AG09309 (cell line): ENCODE measurements around the gene FOXL2NB.
"Not testable (repeated sequence)": the region's sequence is repeated elsewhere in the genome, so short reads cannot be mapped to it uniquely, and the experiment has no call there.

Experiments used
- DNase-seq: peaks from one replicate; pipeline ENCODE4 v3.0.0-alpha.2; 2010; ENCODE audit warnings: low read depth
- H3K4me3 ChIP-seq: 2 replicates; pipeline ENCODE4 v1.5.1; 2011; ENCODE audit warnings: mild to moderate bottlenecking, low read depth, low read length, moderate library complexity; ENCODE audit not compliant: control insufficient read depth
- TF ChIP-seq, protein P1 (sequence below): IDR thresholded peaks from 2 replicates; pipeline ENCODE4 v1.5.1; 2011; ENCODE audit warnings: mild to moderate bottlenecking, low read depth, low read length, inconsistent platforms; ENCODE audit not compliant: insufficient read depth, control insufficient read depth; ENCODE audit errors: missing control alignments

Gene FOXL2NB

DNA sequence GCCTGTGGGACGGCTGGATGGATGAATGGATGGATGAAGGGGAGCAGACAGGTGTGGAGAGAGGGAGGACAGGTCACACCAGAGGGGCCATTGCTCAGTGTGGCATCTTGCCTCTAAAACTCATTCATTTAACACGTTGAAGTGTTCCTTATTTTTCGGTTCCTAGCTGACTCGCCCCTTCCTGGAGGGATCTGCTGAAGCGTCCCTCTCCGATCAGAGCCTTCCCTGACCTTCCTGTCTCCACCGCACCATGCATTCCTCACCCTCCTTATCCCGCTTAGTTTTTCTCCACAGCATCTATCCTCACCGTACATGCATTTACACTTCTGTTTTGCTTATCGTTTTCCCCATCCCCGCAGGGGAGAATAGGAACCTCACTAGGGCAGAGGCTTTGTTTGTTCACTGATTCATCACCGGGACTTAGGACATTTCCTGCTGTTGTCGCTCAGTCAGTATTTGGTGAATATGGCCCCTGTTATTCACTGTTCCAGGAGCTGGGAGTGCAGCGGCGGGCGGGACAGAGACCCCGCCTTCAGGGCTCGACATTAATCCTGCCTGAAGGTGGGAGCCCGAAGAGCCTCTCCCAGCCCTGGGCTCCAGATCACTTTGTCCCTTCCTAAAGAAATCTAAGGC, 32.0 kb upstream of the FOXL2NB start:
- TF ChIP-seq, protein P1, sequence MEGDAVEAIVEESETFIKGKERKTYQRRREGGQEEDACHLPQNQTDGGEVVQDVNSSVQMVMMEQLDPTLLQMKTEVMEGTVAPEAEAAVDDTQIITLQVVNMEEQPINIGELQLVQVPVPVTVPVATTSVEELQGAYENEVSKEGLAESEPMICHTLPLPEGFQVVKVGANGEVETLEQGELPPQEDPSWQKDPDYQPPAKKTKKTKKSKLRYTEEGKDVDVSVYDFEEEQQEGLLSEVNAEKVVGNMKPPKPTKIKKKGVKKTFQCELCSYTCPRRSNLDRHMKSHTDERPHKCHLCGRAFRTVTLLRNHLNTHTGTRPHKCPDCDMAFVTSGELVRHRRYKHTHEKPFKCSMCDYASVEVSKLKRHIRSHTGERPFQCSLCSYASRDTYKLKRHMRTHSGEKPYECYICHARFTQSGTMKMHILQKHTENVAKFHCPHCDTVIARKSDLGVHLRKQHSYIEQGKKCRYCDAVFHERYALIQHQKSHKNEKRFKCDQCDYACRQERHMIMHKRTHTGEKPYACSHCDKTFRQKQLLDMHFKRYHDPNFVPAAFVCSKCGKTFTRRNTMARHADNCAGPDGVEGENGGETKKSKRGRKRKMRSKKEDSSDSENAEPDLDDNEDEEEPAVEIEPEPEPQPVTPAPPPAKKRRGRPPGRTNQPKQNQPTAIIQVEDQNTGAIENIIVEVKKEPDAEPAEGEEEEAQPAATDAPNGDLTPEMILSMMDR = no peak
- no peak for DNase-seq
- peak overlapping the region; percentile 99 for H3K4me3 ChIP-seq

GRCh38 chr3:138915503-138916498, 31.2 kb upstream of the FOXL2NB start:
- TF ChIP-seq, protein P1 = peak; percentile 86
- peak; percentile 57 for DNase-seq
- H3K4me3 ChIP-seq = peak overlapping the region; percentile 99

- no peak overlapping the region for H3K4me3 ChIP-seq
- no peak for DNase-seq
- TF ChIP-seq, protein P1 = no peak
These were observed 30.2 kb upstream of the FOXL2NB start for GRCh38 chr3:138916824-138917223.

GRCh38 chr3:138919325-138919724, 27.7 kb upstream of the FOXL2NB start:
- TF ChIP-seq, protein P1 = no peak
- H3K4me3 ChIP-seq = no peak overlapping the region
- DNase-seq = no peak

DNA sequence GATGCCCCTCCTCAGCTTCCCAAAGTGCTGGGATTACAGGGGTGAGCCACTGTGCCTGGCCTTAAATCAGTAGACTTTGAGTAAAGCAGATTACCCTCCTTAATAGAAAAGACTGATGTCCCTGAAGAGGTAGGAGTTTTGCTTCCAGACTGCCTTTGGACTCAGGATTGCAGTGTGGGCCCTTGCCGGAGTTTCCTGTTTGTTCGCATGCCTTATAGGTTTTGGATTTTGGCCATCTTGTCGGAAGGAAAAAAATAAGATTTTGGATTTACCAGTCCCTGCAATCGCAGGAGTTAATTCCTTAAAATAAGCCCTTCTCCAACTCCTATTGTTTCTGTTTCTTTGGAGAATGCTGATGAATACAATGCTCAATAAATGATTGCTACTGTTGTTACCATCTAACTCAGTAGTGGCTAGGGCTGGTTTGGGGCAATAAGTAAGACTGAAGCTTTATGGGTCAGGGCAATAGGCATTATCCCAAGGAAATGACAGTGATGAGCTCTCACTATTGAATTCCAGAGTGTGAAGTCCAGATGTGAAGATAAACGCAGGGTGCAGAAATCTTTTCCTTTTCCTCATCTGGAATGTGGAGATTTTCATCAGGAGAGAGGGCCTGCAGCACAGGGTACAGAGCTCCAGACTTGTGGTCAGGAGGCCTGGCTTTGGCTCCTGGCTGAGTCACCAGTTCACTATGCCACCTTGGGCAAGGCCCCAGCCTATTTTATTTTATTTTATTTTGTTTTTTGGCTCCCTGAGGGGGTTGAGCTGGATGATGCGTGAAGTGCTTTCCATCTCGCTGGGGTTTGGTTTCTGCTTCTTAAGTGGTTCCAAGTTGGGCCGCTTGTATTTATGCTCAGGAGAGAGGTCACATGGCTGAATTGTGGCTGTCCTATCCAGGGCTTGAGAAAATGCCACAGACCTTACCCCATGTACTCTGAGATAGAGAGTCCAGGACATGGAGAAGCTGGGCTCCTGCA, 25.4 kb upstream of the FOXL2NB start:
- DNase-seq = peak; percentile 82
- H3K4me3 ChIP-seq = no peak overlapping the region
- TF ChIP-seq, protein P1 = no peak

DNA sequence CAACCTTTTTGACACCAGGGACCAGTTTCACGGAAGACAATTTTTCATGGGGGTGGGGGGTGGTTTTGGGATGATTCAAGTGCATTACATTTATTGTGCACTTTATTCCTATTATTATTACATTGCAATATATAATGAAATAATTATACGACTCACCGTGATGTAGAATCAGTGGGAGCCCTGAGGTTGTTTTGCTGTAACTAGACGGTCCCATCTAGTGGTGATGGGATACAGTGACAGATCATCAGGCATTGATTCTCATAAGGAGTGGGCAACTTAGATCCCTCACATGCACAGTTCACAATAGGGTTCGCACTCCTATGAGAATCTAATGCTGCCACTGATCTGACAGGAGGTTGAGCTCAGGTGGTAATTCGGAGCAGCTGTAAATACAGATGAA, 24.6 kb upstream of the FOXL2NB start:
- not testable (repeated sequence) for DNase-seq, H3K4me3 ChIP-seq
